SU-DHL-6 (cell line): Measurements from ENCODE around the gene NOD2.

Experiments
- CTCF ChIP-seq: fragments of 200-600 bp; sonication (generic); IDR thresholded peaks from one replicate; pipeline ENCODE4 v1.5.1; 2017; ENCODE audit warnings: antibody characterized with exemption, mild to moderate bottlenecking, low read length, moderate library complexity; ENCODE audit not compliant: insufficient read depth, poor library complexity, severe bottlenecking
- EZH2phosphoT487 ChIP-seq: fragments of 200-600 bp; sonication (generic), shearing (Covaris generic); conservative IDR thresholded peaks from 2 replicates; pipeline ENCODE4 v1.6.1; 2018; ENCODE audit warnings: mild to moderate bottlenecking, antibody characterized with exemption, low read length, moderate library complexity, mixed read lengths

- TF ChIP-seq CTCF = no peak
- no peak for TF ChIP-seq EZH2phosphoT487
These were observed 49.3 kb downstream of the NOD2 start for GRCh38 chr16:50742576-50743200.
